H54 (cell line): ENCODE measurements around the gene TNRC18.

Experiments used
- DNase-seq: peaks from one replicate; pipeline ENCODE4 v3.0.0; 2011; ENCODE audit warnings: low spot score, mixed read lengths; ENCODE audit not compliant: insufficient read length
- FAIRE-seq: peaks from 3 replicates; lab custom pipeline; 2011; peaks lifted over from hg19 to GRCh38; lab: Jason Lieb, UNC
- POLR2A ChIP-seq: IDR thresholded peaks from 2 replicates; pipeline ENCODE4 v1.6.1; 2011; ENCODE audit warnings: low read depth, mild to moderate bottlenecking, low read length

TNRC18 gene

DNA sequence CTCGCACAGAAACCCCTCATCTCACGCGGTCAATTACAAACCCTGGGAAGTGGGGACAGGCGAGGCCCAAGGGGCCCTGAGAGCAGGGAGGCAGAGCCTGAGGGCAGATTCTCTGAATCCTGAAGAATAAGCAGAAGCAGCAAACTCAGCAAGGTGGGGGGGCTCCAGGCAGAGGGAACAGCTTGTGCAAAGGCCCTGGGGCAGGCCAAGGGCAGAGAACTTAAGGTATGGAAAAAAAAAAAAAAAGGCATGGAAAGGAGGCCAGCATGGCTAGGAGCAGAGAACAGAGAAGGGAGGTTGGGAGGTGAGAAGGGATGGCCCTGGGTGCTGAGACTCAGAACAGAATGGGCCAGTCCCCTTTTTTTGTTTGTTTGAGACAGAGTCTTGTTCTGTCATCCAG lies 32.8 kb upstream of the TNRC18 start:
- FAIRE-seq (no peak), DNase-seq (no peak)
- TF ChIP-seq POLR2A, result no peak

GRCh38 chr7:5455581-5456219 lies 32.1 kb upstream of the TNRC18 start:
- DNase-seq (no peak), FAIRE-seq (no peak)

DNA sequence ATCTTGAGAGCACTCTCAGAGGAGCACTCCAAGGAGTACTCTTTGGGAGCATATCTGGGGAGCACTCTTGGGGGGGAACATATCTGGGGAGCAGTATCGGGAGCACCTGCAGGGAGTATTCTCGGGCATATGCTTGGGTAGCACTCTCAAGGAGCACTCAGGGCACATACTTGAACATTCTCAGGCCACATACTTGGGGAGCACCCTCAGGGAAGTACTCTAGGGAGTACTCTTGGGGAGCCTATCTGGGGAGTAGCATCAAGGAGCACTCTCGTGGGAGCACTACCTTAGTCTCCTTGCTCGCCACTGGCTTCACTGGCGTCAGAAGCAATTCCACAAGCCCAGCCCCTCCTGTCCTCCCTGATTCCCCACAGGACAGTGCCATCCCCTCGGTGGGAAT lies 31.5 kb upstream of the TNRC18 start:
- TF ChIP-seq POLR2A, result no peak
- no peak for DNase-seq
- no peak for FAIRE-seq

More at GRCh38 chr7:5455581-5456219, 32.1 kb upstream of the TNRC18 start:
- TF ChIP-seq POLR2A, result no peak

DNA sequence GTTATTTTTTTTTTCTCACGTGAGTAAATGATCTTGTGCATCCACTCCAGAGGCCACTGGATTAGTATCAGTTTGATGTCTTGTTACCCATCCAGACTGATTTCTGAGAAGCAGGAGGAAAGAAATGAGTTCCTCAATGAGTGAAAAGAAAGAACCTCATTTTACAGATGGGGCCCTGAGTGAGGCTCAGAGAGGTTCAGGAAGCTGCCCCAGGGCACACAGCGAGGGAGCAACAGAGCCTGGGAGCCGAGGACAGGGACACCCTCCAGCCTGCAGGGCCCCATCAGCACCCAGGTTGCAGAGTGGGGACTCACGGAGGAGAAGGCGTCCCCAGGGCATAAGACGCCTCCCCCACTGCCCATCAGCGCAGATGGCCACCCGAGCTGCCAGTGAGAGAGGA lies 30.9 kb upstream of the TNRC18 start:
- DNase-seq, result no peak
- no peak for TF ChIP-seq POLR2A
- FAIRE-seq, result no peak

GRCh38 chr7:5453566-5454075 lies 30.0 kb upstream of the TNRC18 start:
- no peak for TF ChIP-seq POLR2A
- no peak for FAIRE-seq
- no peak for DNase-seq

GRCh38 chr7:5452937-5453540 lies 29.4 kb upstream of the TNRC18 start:
- DNase-seq, result peak; percentile 82
- FAIRE-seq, result no peak
- no peak for TF ChIP-seq POLR2A

DNA sequence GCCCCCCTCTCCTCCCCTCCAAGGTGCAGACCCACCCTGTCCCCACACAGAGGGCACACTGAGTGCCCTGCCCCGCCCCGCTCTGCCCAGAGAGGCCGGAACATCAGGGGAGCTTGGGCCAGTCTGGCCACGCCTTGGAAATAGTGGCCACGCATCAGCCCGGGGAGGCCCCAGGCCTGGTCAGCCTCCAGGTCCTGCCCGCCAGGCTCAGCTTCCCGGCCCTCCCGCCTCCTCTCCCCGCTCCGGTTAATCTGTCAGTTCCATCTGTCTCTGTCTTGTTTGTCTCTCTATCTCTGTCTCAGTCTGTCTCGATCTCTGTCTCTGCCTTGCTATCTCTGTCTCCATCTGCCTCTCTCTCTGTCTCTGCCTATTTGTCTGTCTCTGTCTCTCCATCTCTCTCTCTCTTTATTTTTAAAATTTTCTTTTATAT lies 28.9 kb upstream of the TNRC18 start:
- FAIRE-seq, result no peak
- no peak for TF ChIP-seq POLR2A
- DNase-seq, result no peak

DNA sequence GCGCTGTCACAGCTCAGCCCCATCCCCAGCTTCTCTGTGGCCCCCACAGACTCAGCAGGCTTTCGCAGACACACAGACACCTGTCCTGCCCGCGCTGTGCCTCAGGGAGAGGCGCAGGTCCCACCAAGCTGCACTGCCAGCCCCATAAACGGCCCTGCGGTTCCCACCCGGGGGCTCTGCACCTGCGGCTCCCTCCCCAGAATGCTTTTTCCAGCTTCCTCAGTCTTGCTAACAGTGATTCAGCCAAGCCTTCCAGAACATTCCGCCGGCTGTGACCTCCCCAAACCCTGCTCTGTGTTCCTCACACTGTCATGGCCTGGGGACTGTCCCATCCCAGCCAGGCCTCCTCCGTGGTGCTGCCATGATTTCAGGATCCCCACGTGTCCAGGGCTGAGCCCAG lies 27.8 kb upstream of the TNRC18 start:
- no peak for FAIRE-seq
- TF ChIP-seq POLR2A, result no peak
- DNase-seq, result no peak

DNA sequence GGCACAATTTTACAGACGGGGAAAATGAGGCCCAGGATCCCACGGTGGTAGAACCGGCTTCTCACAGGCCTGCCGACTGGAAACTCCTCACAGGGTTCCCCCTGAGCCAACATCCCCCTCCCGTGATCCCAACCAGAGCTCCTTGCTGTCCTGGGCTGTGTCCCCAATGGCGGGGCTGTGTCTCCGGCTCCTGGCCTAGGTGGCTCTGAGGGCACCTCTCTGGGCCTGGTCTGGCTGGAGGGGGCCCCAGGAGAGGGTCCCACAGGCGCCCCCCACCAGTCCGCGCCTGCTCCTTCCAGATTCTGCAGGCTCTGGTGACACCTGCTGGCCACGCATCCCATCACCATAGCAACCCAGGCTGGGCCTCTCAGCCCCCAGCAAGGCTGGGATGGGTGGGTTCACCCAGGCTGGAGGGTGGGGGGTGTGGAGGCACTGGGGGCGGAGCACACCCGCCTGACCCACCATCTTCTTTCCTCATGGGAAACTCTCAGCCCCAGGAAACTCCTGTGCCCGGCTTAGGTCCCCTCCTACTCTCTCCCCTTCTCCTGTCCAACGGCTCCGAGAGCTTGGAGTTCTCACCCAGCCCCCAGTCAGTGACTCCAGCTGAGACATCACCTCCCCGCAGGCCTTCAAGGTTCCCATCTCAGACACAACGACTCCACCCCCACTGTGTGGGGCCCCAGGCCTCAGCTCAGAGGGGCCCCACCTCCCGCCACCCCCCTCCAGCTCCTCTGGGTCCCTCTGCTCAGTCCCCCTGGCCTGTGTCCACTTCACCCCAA lies 27.1 kb upstream of the TNRC18 start:
- FAIRE-seq, result no peak
- DNase-seq, result no peak
- no peak for TF ChIP-seq POLR2A

DNA sequence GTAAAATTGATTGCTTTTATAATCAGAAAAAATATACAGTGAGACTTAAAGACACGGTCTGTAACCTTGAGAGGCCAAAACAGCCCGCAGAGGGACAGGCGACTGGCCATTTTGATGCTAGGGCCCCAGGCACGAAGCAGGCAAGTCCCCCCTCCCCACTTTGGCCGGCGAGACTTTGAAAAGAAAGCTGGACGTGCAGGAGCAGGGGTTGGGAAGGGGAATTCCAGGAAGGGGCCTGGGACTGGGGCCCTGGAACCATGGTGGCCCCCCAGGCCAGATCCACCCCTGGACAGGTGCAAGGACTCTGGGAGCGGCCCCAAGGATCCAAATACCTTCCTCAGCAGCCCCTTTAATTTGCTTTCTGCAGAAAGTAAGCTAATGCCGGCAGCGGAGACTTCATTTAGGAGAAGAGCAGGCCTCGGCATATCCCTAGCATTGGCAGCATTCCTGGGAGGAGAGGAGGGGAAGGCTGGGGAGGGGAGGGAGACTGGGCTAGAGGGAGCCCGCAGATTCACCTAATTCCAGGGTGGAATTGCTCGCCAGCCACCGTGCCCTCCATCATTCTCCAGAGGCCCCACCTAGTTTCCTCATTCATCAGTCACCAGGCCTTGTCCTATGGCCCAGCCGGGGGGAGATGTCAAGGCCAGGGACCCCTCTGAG lies 24.9 kb upstream of the TNRC18 start:
- no peak for TF ChIP-seq POLR2A
- DNase-seq, result no peak
- no peak for FAIRE-seq

GRCh38 chr7:5445981-5446594 lies 22.5 kb upstream of the TNRC18 start:
- no peak for DNase-seq
- no peak for FAIRE-seq

GRCh38 chr7:5443678-5444077 lies 20.0 kb upstream of the TNRC18 start:
- FAIRE-seq, result no peak
- no peak for DNase-seq
- no peak for TF ChIP-seq POLR2A

More at GRCh38 chr7:5445981-5446594, 22.5 kb upstream of the TNRC18 start:
- no peak for TF ChIP-seq POLR2A

GRCh38 chr7:5442757-5443305 lies 19.2 kb upstream of the TNRC18 start:
- DNase-seq, result no peak
- no peak for FAIRE-seq
- TF ChIP-seq POLR2A, result no peak
